HepG2 (cell line): ENCODE results near the gene ZNF10.

Experiments used
- CEBPB ChIP-seq: IDR thresholded peaks from 2 replicates; pipeline ENCODE4 v1.6.1; 2011; ENCODE audit warnings: low read depth, low read length, improper control_type of control experiment, borderline replicate concordance
- CTCF ChIP-seq: sonication (generic); formaldehyde crosslinking; IDR thresholded peaks from 2 replicates; pipeline ENCODE4 v1.5.0; 2020; ENCODE audit warnings: mild to moderate bottlenecking, missing genetic modification reagents, moderate library complexity
- GZF1 ChIP-seq: sonication (generic); formaldehyde crosslinking; IDR thresholded peaks from 2 replicates; pipeline ENCODE4 v1.5.1; 2020; ENCODE audit warnings: mild to moderate bottlenecking, missing genetic modification reagents
- POLR2A ChIP-seq, 2 experiments: IDR thresholded peaks; 2 replicates each; pipeline ENCODE4 v1.6.1; 2011; ENCODE audit warnings: low read depth in 2 of 2, low read length in 2 of 2, mild to moderate bottlenecking in 1 of 2, moderate library complexity in 1 of 2; ENCODE audit not compliant: insufficient read depth in 1 of 2
- SIN3A ChIP-seq: IDR thresholded peaks from 2 replicates; pipeline ENCODE4 v1.6.1; 2011; ENCODE audit warnings: low read depth, mild to moderate bottlenecking, control low read depth, low read length, borderline replicate concordance
- TBP ChIP-seq: sonication (generic); formaldehyde crosslinking; IDR thresholded peaks from 2 replicates; pipeline ENCODE4 v1.5.0; 2020; ENCODE audit warnings: missing genetic modification reagents

DNA sequence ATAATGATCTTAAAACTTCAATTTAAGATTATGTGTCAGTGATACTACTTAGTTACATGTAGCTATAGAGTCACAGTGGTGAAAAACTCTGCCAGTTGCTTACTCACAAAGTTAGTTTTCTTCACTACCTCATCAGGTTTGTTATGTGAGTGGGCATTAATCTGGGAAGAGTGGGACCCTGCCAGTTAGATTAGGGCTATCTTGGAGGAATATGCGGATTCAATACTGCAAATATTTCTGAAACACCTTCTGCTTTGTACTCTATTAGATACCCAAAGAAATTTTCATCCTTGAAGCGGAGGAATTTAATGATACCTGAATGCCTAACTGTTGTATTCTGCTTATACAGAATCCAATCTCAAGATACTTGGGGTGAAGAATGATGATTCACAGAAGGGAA, 76.0 kb downstream of the ZNF10 start:
- TF ChIP-seq TBP (no peak), SIN3A (no peak), POLR2A (IDR thresholded peaks at IDR 0.05; ENCODE audit: insufficient read depth in 1 of 2, low read depth in 2 of 2, low read length in 2 of 2) (no peak), CTCF (CRISPR knock-in tag) (no peak), CEBPB (no peak), GZF1 (CRISPR knock-in tag) (no peak)
